C4-2B (cell line): ENCODE data around the gene DOLPP1.
"Not testable (repeated sequence)": the region's sequence is repeated elsewhere in the genome, so short reads cannot be mapped to it uniquely, and the experiment has no call there.

Experiments used
- H3K27ac ChIP-seq: fragments of 450-650 bp; 2 replicates; pipeline ENCODE4 v1.5.1; 2017
- ZFX ChIP-seq: fragments of 450-650 bp; IDR thresholded peaks from 2 replicates; pipeline ENCODE4 v1.6.1; 2017
- TF ChIP-seq, protein P1 (sequence below): fragments of 450-650 bp; conservative IDR thresholded peaks from 2 replicates; pipeline ENCODE4 v1.5.1; 2017; ENCODE audit warnings: mild to moderate bottlenecking

DOLPP1 gene

DNA sequence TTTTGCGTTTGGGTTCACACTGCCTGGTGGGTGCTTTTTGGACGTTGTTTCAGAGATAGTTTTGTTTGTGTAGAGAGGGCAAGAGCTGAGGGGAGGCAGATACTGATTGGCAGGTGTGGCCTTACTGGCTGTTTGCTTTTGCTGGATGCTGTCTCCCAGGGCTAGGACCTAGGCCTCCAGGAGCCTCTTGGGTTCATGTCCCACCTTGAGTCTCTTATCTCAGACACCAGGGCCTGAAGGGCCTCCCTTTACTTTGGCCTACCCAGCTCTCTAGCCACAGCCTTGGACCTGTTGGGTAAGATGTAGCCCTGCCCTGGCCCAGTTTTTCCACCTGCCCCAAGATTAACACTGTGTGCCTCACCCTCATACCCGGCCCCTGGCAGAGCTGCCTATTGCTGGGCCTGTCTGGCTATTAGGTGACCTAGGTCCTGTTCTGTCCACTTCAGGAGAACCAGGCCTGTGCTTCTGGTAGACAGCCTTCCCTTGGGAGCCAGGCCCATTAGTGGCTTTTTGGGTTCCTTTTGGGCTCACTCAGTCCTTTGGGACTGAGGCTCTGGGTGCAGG lies 43.7 kb downstream of the DOLPP1 start:
- TF ChIP-seq, protein P1, sequence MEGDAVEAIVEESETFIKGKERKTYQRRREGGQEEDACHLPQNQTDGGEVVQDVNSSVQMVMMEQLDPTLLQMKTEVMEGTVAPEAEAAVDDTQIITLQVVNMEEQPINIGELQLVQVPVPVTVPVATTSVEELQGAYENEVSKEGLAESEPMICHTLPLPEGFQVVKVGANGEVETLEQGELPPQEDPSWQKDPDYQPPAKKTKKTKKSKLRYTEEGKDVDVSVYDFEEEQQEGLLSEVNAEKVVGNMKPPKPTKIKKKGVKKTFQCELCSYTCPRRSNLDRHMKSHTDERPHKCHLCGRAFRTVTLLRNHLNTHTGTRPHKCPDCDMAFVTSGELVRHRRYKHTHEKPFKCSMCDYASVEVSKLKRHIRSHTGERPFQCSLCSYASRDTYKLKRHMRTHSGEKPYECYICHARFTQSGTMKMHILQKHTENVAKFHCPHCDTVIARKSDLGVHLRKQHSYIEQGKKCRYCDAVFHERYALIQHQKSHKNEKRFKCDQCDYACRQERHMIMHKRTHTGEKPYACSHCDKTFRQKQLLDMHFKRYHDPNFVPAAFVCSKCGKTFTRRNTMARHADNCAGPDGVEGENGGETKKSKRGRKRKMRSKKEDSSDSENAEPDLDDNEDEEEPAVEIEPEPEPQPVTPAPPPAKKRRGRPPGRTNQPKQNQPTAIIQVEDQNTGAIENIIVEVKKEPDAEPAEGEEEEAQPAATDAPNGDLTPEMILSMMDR, result no peak
- no peak for TF ChIP-seq ZFX
- H3K27ac ChIP-seq, result no peak overlapping the region

DNA sequence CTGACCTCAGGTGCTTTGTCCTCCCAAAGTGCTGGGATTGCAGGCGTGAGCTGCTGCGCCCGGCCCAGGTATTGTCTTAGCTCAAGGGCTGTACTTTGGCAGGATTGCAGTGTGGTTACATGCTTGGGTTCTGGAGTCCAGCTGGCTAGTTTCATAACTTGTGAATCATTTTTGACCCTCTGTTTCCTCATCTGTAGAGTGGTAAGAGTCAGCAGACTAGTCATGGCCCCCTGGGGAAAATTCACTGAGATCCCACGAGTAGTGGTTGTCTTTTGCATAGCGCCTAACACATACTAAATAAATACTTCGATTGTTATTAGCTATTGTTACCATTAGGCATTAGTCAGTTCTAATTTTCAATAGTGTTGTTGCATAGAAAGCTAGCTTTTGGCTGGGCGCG lies 44.6 kb downstream of the DOLPP1 start:
- no peak overlapping the region for H3K27ac ChIP-seq
- TF ChIP-seq, protein P1, result no peak
- TF ChIP-seq ZFX, result no peak

DNA sequence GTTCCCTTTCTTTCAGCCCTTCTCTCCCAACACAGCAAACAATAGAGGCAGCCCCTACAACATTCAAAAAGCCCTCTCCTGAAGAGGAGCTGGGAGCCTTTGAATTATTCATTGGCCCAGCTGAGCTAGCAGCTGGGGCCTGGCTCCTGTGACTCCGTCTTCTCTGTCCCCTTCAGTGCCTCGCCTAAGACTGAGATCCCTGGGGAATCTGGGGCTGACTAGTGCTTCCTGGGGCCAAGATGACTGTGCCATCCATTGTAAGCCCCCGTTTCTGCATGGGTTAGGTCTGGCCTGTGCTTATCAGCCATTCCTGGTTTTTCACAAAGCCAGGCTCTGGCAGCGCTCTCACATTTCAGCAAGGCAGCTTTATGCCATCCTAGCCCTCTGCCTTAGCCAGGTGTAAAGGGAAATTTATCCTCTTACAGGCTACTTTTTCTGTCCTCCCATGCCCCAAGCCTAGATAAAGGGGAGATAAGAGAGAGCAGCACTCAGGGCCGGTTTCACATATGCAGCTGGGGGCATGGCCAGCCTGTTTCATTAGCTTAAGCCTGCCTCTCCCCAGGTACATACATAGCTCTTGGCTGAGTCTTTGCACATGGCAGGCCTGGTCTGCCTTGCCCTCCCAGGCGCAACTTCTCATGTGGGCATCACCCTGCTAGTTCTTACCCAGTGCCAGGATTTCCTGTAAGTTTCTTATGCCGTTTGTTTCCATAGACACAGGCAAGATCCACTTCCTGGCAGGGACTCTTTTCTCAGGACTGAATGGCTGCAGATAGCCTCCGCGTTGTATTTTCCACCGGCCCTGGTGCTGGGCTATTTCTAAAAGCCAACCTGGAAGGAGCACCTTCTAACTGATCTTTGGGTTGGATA lies 46.1 kb downstream of the DOLPP1 start:
- TF ChIP-seq, protein P1, result no peak
- no peak overlapping the region for H3K27ac ChIP-seq

DNA sequence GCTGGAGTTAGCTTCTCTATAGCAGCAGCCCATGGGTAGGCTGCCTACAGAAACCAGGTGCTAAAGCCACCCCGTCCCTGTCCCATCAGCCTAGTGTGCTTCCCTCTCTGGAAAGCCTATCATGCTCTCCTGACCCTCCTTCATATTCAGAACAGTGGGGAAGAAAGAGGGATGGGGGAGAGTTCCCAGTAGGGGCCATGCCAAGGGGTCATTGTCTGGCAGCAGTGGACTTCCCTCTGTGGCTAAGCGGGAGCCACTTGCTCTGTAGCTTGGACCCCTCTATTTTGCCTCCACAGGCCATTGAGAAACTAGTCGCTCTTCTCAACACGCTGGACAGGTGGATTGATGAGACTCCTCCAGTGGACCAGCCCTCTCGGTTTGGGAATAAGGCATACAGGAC lies 47.8 kb downstream of the DOLPP1 start:
- H3K27ac ChIP-seq, result no peak overlapping the region
- no peak for TF ChIP-seq ZFX
- TF ChIP-seq, protein P1, result no peak

DNA sequence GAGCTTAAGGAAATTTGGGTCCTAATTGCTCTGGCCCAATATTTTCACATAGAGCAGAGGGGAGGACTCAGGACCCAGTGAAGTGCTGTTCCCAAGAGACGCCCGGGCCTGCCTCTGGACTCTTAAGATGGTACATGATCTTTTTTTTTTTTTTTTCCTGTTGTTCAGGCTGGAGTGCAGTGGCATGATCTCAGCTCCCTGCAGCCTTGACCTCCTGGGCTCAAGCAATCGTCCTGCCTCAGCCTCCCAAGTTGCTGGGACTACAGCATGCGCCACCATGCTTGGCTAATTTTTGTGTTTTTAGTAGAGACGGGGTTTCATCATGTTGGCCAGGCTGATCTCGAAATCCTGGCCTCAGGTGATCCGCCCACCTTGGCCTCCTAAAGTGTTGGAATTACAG lies 49.4 kb downstream of the DOLPP1 start:
- not testable (repeated sequence) for H3K27ac ChIP-seq

DNA sequence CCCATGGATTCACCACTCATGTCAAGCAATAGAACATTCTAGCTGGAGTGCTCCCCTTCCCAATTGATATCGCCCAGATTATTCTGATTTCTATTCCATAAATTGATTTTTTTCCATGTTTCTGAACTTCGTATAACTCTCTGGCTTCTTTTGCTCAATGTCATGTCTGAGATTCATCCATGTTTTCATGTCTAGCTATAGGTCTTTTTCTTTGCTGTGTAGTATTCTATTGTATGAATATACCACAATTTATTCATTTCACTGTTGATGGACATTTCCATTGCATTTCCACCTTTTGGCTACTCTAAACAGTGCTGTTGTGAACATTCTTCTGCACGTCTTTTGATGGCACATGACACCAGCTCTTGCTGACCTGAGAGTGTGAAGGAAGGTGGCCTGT lies 49.9 kb downstream of the DOLPP1 start:
- no peak for TF ChIP-seq ZFX
- TF ChIP-seq, protein P1, result no peak
- no peak overlapping the region for H3K27ac ChIP-seq

DNA sequence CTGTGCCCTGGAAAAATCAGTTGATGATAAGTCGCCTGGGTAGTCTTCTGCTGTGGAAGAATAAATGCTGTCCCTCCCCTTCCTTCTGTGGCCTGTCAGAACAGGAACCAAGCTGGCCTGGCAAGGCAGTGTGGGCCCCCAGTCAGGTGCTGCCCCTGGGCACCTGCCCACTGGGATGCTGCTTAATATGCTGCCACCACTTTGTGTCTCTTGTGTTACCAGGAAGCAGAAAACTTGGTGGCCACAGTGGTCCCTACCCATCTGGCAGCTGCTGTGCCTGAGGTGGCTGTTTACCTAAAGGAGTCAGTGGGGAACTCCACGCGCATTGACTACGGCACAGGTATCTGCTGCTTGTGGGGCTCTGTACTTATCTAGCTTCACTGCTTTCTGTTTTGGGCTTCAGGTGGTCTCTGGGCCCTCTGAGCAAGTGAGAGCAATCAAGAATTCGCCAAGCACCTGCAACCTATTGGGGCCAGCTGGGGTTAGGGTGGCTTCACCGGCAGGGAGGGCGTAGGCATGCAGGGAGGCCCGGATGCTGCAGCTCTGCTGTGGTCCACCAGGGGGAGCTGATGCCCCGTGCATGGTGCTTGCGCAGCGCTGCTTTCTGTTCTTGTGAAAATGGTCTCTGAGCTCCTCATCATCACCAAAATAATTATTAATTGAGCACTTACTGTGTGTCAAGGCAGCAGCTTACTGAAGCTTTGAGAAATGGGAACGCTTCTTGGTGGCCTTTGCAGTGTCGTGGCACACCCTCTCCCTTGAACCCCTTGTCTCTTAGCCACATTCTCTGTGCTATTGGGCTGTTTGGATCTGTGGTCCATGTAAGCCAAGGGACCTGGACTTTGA lies 50.6 kb downstream of the DOLPP1 start:
- TF ChIP-seq, protein P1, result peak; percentile 99
- TF ChIP-seq ZFX, result no peak
- H3K27ac ChIP-seq, result no peak overlapping the region
